Lung (tissue), 12 donors: ENCODE measurements around the gene PTPN5. TPM values are rescaled to one million over a fixed set of nuclear protein-coding genes. Genes with fewer than 3 reads are reported as not detected.
"Not testable (repeated sequence)": the region's sequence is repeated elsewhere in the genome, so short reads cannot be mapped to it uniquely, and the experiment has no call there.

Experiments used
- ATAC-seq: fragments of 200-7000 bp; cut with Tn5 transposase; one replicate; pipeline ENCODE4 v1.9.1; 2020; ENCODE audit warnings: moderate number of reproducible peaks; ENCODE audit not compliant: insufficient read depth, low FRiP score
- DNase-seq, 3 donors: peaks; one replicate each; pipeline ENCODE4 v3.0.0-alpha.2; 2013 to 2017
- H3K27ac ChIP-seq, 2 donors: one replicate each; pipeline ENCODE4 v1.5.1; 2013; ENCODE audit warnings: mild to moderate bottlenecking in 2 of 2, moderate library complexity in 2 of 2, control low read depth in 1 of 2, inconsistent platforms in 1 of 2, low read depth in 1 of 2, low read length in 1 of 2
- H3K27me3 ChIP-seq, 3 donors: one replicate each; pipeline ENCODE4 v1.5.1; 2013; ENCODE audit warnings: low read length in 2 of 3; ENCODE audit not compliant: control insufficient read depth in 3 of 3, insufficient read depth in 3 of 3
- H3K36me3 ChIP-seq, 4 donors: one replicate each; pipeline ENCODE4 v1.5.1; 2013; ENCODE audit warnings: low read length in 4 of 4, mild to moderate bottlenecking in 1 of 4, moderate library complexity in 1 of 4; ENCODE audit not compliant: control insufficient read depth in 4 of 4, insufficient read depth in 4 of 4
- H3K4me1 ChIP-seq, 5 donors: one replicate each; pipeline ENCODE4 v1.5.1; 2013; ENCODE audit warnings: low read length in 5 of 5, mild to moderate bottlenecking in 2 of 5, moderate library complexity in 1 of 5; ENCODE audit not compliant: control insufficient read depth in 5 of 5, insufficient read depth in 5 of 5
- H3K4me3 ChIP-seq: one replicate; pipeline ENCODE4 v1.5.1; 2013; ENCODE audit warnings: mild to moderate bottlenecking, control low read depth, moderate library complexity
- H3K9ac ChIP-seq, 2 donors: one replicate each; pipeline ENCODE4 v1.5.1; 2013; ENCODE audit warnings: low read length in 2 of 2, control low read depth in 1 of 2; ENCODE audit not compliant: insufficient read depth in 1 of 2
- H3K9me3 ChIP-seq, 4 donors: one replicate each; pipeline ENCODE4 v1.5.1; 2013; ENCODE audit warnings: low read length in 3 of 4, mild to moderate bottlenecking in 1 of 4, moderate library complexity in 1 of 4; ENCODE audit not compliant: control insufficient read depth in 4 of 4, insufficient read depth in 3 of 4
- CTCF ChIP-seq: IDR thresholded peaks from 2 replicates; pipeline ENCODE4 v1.5.1; 2012; ENCODE audit warnings: mild to moderate bottlenecking; ENCODE audit errors: control extremely low read depth, extremely low read depth
- WGBS, 2 donors: extraction: QIAGEN DNeasy Blood & Tissue Kit; methylation state at CpG; one replicate each; pipeline ENCODE4 v1.1.7; 2013; 5-methylcytosine and 5-hydroxymethylcytosine counted together
- polyA plus RNA-seq, 2 donors: library from polyadenylated mRNA; stranded (reverse); fragments of 200-250 nt; gene quantifications; one replicate each; pipeline ENCODE4 v1.2.1, GENCODE V29; 2013
- total RNA-seq, 2 donors: library from RNA; depleted of rRNA in 1 of 2; stranded (reverse); fragments of >200 nt in 1 of 2; gene quantifications; one replicate each; pipeline ENCODE4 v1.2.1, GENCODE V29; 2014 to 2021
- donor health status: control.
- donor health status: control.
- donor health status: Bipolar disorder and iron deficiency.
- donor health status: healthy.
- donor health status: DM: yes; HTN: yes; CAD: no.

Gene PTPN5
- total and polyA plus RNA-seq, 4 donors: 0.02 to 0.15 TPM; not detected in 2

DNA sequence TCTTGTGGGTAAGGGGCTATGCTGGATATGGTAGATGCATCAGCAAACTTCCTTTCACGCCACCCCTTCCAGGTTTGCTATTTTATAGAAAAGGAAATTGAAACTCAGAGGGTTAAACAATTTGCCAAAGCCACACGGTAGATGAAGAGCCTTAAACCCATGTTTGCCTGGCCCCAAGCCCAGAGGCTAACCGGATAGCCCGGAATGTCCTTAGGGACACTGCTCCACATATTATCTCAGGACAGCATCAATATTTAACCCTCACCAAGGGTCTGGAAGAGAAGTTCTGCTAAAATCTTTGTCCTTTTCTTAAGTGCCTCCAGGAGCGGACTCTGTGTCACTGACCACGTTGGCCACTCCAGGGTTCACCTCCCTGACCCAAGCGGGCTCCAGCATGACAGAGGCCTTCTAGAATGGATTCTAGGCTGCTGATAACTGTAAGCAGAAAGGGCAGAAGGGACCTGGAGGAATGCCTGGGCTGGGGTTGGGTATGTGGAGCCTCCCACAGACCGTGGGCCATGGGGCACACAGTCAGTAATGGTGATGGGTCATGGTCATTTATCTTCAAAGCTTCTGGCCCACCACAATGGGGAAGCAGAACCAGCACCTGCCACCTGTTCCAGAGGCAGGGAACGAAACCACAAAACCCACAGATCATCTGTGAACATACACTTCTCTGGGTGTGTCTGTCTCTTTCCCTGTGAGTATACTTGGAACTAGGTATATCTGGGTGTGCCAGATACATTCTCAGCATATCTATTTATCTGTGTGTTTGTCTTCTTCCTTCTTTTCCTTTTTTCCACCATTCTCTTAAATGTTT is 98.4 kb downstream of the PTPN5 start:
- H3K9ac ChIP-seq: no peak overlapping the region
- ATAC-seq (no peak), DNase-seq (no peak)
- peaks cover 0 to 3% (median 0%) of the 10 kb centered on the region in 5 donors for H3K4me1 ChIP-seq
- no peak overlapping the region for H3K27ac ChIP-seq
- WGBS, 2 donors: 65 to 76% methylated on average over 9 of the region's 9 CpGs
- H3K4me3 ChIP-seq: no peak overlapping the region
- no peak for TF ChIP-seq CTCF
- no peaks in the 10 kb centered on the region for H3K36me3 ChIP-seq
- no peaks in the 10 kb centered on the region for H3K9me3 ChIP-seq
- H3K27me3 ChIP-seq: no peaks in the 10 kb centered on the region

DNA sequence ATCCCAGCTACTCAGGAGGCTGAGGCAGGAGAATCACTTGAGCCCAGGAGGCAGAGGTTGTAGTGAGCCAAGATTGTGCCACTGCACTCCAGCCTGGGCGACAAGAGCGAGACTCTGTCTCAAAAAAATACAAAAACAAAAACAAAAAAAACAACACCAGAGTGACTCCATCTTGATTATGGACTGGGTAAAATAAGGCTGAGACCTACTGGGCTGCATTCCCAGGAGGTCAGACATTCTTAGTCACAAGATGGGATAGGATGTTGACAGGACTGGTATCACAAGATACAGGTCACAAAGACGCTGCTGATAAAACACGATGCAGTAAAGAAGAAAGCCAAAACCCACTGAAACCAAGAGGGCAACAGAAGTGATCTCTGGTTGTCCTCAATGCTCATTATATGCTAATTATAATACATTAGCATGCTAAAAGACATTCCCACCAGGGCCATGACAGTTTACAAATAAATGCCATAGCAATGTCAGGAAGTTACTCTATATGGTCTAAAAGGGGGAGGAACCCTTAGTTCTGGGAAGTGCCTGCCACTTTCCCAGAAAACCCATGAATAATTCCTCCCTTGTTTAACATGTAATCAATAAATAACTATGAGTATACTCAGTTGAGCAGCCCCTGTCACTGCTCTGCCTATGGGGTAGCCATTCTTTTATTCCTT is 100.0 kb downstream of the PTPN5 start:
- not testable (repeated sequence) for H3K9me3 ChIP-seq, H3K27ac ChIP-seq, ATAC-seq, DNase-seq, H3K36me3 ChIP-seq, H3K9ac ChIP-seq, H3K4me1 ChIP-seq, H3K27me3 ChIP-seq, H3K4me3 ChIP-seq
- 80 to 91% methylated on average over 4 of the region's 4 CpGs for WGBS, 2 donors

DNA sequence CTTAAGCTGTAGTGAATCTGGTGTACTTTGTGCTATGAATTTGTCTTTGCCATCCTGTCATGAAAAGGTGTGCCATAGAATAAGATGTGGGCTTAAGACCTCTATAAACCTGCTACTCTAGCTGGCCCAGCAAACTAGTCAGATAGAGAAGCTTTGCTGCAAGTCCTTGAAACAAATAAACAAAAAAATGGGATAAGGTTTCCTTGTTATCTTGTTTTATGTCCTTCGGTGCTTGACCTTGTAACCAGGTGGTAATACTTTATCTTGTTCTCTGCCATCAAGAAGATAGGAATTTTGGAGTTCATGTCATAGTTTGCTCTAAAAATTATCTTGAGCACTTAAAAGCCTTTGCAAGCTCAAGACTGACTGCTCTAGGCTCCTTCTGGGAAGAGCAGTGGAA is 107.3 kb downstream of the PTPN5 start:
- H3K27ac ChIP-seq: no peak overlapping the region
- 77 to 96% methylated on average over 1 of the region's 1 CpG for WGBS, 2 donors
- no peak for ATAC-seq
- H3K27me3 ChIP-seq: no peaks in the 10 kb centered on the region
- no peak overlapping the region for H3K9ac ChIP-seq
- H3K4me1 ChIP-seq: no peaks in the 10 kb centered on the region
- no peak for TF ChIP-seq CTCF
- H3K4me3 ChIP-seq: no peak overlapping the region
- H3K36me3 ChIP-seq: no peaks in the 10 kb centered on the region
- no peak for DNase-seq
- H3K9me3 ChIP-seq: no peaks in the 10 kb centered on the region

DNA sequence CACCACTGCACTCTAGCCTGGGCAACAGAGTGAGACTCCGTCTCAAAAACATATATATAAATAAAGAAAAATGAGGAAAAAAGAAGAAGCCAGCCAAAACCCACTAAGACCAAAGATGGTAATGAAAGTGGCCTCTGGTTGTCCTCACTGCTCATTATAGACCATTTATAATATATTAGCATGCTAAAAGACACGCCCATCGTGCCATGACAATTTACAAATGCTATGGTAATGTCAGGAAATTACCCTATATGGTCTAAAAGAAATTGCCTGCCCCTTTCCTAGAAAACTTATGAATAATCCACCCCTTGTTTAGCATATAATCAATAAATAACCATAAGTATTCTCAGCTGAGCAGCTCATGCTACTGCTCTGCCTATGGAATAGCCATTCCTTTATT is 109.1 kb downstream of the PTPN5 start:
- no peak overlapping the region for H3K4me3 ChIP-seq
- no peak for DNase-seq
- no peaks in the 10 kb centered on the region for H3K4me1 ChIP-seq
- 92% methylated on average over 3 of the region's 3 CpGs for WGBS, 2 donors
- H3K27me3 ChIP-seq: no peaks in the 10 kb centered on the region
- no peak overlapping the region for H3K27ac ChIP-seq
- TF ChIP-seq CTCF: no peak
- H3K36me3 ChIP-seq: no peaks in the 10 kb centered on the region
- no peak for ATAC-seq
- no peak overlapping the region for H3K9ac ChIP-seq
- H3K9me3 ChIP-seq: no peaks in the 10 kb centered on the region

DNA sequence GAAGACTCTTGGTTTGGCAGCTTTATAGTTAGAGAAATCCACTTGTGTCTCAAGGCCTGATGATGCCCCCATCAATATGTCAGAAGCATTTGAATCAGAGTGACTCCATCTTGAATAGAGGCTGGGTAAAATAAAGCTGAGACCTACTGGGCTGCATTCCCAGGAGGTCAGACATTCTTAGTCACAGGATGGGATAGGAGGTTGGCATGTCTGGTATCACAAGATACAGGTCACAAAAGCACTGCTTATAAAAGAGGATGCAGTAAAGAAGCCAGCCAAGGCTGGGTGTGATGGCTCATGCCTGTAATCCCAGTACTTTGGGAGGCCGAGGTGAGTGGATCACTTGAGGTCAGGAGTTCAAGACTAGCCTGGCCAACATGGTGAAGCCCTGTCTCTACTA is 109.6 kb downstream of the PTPN5 start:
- not testable (repeated sequence) for H3K36me3 ChIP-seq, H3K9me3 ChIP-seq, H3K9ac ChIP-seq, DNase-seq, H3K4me1 ChIP-seq, H3K27me3 ChIP-seq, H3K27ac ChIP-seq, H3K4me3 ChIP-seq, ATAC-seq
- 92 to 100% methylated on average over 1 of the region's 1 CpG for WGBS, 2 donors
